H1 (cell line): ENCODE data around the gene ZNF25. TPM values are rescaled to one million over a fixed set of nuclear protein-coding genes. Genes with fewer than 3 reads are reported as not detected.

Experiments
- ASH2L ChIP-seq: fragments of 200-600, 300-600 bp; sonication (generic); IDR thresholded peaks from one replicate; pipeline ENCODE4 v1.7.1; 2017; ENCODE audit warnings: low read length
- KDM5A ChIP-seq: fragments of 200-600 bp; IDR thresholded peaks from 2 replicates; pipeline ENCODE4 v1.7.1; 2012; ENCODE audit warnings: mild to moderate bottlenecking, low read length, inconsistent platforms, mixed read lengths
- polyA plus RNA-seq, 7 experiments: library from polyadenylated mRNA; depleted of rRNA in 3 of 7; stranded (reverse) in 5 of 7; unstranded in 2 of 7; fragments of >200 nt in 5 of 7; fragments of 200-250 nt in 2 of 7; gene quantifications; 1 replicate in 5 of 7; 2 replicates in 1 of 7; 4 replicates in 1 of 7; pipeline versions ENCODE4 v1.2.1 to v1.2.3, GENCODE V29; 2011 to 2013; ENCODE audit warnings: missing spikeins in 2 of 7, mixed read lengths in 2 of 7
- total RNA-seq: library from RNA; stranded (reverse); fragmentation: NEBNext Ultra II Directional; extraction: Animal tissue kit (Norgen Biotek cat#: 25700); gene quantifications from 2 replicates; pipeline ENCODE4 v1.2.1, GENCODE V29; 2021

Gene ZNF25
- total and polyA plus RNA-seq, 2 of the 8 experiments (the other 6 are each of a cell fraction or from before 2014, with no cell fraction given): 0.17 to 1.3 TPM

- TF ChIP-seq ASH2L (no peak), KDM5A (no peak)
These were observed 33.9 kb upstream of the ZNF25 start, which contains the start of gene ZNF33A (continued) for GRCh38 chr10:38010119-38010903.
